HG02840 (cell line): ENCODE results near the gene SAMD8.
"Not testable (repeated sequence)": the region's sequence is repeated elsewhere in the genome, so short reads cannot be mapped to it uniquely, and the experiment has no call there.

Experiments used
- ATAC-seq: cut with Tn5 transposase; IDR thresholded peaks from one replicate; pipeline ENCODE4 v1.9.1; 2021; ENCODE audit warnings: mild to moderate bottlenecking, moderate library complexity, moderate number of reproducible peaks; ENCODE audit not compliant: unreplicated experiment, low FRiP score

SAMD8 gene

GRCh38 chr10:75187961-75188426 lies 76.5 kb downstream of the SAMD8 start:
- ATAC-seq: no peak

- not testable (repeated sequence) for ATAC-seq
Measured at GRCh38 chr10:75188522-75188921, 77.1 kb downstream of the SAMD8 start.

- no peak for ATAC-seq
Measured at GRCh38 chr10:75189266-75190096, 78.0 kb downstream of the SAMD8 start.

DNA sequence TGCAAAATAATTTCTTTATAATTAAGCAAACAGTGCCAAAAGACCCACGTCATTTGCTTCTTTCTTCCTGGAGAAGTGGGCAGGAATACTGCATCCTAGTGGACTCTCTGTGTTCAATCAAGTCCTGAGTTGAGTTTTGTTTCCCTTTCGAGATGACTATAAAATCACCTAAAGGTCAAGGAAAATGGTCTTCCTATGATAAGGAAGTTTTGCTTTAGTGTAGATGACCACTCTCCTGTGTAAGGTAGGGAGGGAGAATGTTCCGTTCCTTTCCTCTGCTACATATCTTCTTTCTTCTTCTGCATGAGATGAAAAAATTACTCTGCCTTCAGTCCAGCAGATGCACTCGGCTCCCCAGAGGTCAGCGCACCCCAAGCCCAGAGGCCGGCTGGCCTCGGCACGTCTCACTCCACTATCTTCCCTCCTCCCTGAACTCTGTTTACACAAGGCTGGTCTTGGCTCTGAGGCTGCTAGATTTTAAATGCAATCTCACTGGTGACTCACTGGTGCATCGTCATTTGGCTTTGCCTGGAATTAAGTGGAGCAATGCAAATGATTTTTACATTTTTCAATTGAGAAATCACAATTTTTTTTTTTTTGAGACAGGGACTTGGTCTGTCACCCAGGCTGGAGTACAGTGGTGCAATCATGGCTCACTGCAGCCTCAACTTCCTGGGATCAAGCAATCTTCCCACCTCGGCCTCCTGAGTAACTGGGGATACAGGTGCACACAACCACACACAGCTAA lies 80.5 kb downstream of the SAMD8 start:
- ATAC-seq: no peak

- ATAC-seq: not testable (repeated sequence)
Measured at GRCh38 chr10:75194625-75195024, 83.2 kb downstream of the SAMD8 start.

DNA sequence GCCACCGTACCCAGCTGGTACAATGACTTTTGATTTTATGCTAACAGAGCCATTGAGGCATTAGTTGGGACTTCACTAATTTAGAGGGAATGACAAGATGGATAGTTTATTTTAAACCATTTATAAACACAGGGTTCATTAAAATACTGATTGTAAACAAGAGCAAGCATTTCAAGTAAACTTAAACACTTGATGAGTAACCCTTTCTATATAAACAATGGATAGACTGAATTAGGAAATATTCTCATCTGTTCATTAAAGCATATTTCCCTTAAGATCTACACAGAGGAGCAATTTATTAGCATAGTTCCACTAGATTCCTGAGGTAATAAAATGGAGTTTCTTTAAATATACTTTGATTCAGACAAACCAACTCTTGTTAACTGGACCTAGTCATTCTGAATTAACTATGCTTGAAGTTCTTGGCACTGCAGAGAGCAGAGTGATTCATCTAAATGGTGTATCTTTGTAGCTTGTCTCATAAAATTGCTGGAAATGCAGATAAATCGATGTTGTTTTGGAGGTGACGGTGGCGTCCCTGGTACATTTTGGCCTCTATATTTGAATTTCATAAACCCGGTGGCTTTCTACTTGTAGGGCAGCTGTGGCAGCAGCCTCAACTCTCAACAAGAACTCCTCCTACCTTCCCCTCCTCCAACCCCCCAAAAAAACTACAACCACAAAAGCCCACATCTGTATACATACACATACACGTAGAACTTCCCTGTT lies 83.7 kb downstream of the SAMD8 start:
- no peak for ATAC-seq

GRCh38 chr10:75197066-75197465 lies 85.6 kb downstream of the SAMD8 start:
- no peak for ATAC-seq

GRCh38 chr10:75197906-75198305 lies 86.5 kb downstream of the SAMD8 start:
- ATAC-seq: no peak

- not testable (repeated sequence) for ATAC-seq
Measured at GRCh38 chr10:75199949-75200348, 88.5 kb downstream of the SAMD8 start.

DNA sequence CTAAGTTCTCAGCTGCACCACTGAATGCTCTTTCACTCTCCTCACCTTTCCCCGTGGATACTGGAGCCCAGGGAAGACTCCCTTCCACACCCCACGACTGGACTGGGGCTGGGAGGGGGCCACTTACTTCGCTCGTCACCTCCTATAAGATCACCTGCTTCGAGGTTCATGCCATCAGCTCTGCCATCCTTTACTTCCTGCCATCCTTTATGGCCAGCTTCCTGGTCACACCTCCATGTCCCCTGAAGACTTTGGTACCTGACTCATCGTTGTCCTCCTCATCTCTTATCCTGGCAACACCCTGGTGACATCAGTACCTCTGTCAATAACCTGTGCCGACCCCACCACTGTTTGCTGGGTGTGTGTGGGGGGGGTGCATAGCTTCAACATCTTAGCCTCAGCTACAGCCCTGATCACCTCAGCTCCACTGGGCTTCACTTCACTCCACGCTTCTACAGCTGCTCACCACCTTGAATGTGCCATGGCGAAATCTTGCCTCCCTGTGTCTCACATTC lies 90.4 kb downstream of the SAMD8 start:
- no peak for ATAC-seq

GRCh38 chr10:75202321-75203045 lies 91.0 kb downstream of the SAMD8 start:
- no peak for ATAC-seq

DNA sequence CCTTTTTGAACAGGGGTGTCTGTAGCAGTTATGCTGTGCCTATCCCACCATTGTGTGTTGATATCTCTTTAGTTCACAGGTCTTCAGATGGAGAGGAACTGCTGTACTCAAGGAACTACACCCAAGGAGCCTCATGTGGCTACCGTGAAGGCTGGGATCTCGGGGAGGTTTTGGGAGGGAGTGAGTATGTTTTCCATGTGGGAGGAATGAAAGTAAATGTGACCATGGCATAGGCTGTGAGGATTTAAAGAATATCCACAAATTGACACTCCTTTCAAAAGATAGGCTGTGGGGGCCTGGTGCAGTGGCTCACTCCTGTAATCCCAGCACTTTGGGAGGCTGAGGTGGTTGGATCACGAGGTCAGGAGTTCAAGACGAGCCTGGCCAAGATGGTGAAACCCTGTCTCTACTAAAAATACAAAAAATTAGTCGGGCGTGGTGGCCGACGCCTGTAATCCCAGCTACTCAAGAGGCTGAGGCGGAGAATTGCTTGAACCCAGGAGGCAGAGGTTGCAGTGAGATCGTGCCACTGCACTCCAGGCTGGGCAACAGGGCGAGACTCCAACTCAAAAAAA lies 91.7 kb downstream of the SAMD8 start:
- ATAC-seq: not testable (repeated sequence)

DNA sequence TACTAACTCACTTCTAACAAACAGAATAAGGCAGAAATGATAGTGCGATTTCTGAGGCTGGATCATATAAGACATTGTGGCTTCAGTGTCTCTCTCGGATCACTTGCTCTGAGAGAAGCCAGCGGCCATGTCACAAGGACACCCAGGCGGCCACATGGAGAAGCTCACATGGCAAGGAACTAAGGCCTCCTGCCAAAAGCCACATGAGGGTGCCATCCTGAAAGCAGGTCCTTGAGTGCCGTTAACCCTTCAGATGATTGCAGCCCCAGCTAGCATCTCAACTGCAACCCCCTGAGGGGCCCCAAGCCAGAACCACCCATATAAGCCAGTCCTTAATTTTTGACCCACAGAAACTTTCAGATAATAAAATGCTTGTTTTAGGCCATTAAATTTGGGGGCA lies 92.3 kb downstream of the SAMD8 start:
- no peak for ATAC-seq

- no peak for ATAC-seq
Measured at GRCh38 chr10:75205908-75206307, 94.5 kb downstream of the SAMD8 start.

- ATAC-seq: not testable (repeated sequence)
Measured at GRCh38 chr10:75206638-75207037, 95.2 kb downstream of the SAMD8 start.

DNA sequence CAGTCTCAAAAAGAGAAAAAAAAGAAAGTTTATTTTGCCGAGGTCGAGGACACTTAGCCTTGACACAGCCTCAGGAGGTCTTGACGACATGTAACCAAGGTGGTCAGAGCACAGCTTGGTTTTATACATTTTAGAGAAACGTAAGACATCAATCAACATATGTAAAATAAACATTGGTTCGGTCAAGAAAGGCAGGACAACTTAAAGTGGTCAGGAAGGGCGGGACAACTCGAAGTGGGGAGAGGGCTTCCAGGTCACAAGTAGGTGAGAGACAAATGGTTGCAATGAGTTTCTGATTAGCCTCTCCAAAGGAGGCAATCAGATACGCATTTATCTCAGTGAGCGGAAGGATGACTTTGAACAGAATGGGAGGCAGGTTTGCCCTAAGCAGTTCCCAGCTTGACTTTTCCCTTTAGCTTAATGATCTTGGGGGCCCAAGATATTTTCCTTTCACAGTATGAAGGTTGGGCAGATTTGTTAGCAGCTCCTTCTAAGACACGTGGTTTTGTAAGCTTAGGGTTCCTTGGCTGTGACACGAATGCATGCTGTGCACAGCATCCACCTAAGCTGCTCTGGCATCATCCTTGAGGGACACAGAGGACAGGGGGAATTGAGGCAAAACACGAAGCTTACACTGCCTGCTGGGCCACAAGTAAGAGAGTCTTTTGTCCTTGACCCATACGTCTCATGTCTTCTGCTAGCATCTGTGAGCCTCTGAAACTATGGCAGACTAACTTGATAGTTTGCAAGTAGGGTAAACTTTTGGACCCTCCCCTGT lies 95.8 kb downstream of the SAMD8 start:
- ATAC-seq: no peak

- ATAC-seq: no peak
Measured at GRCh38 chr10:75207857-75208144, 96.3 kb downstream of the SAMD8 start.

GRCh38 chr10:75208181-75208580 lies 96.7 kb downstream of the SAMD8 start:
- no peak for ATAC-seq
